Measurements from ENCODE around the gene TOR4A.

- TF ChIP-seq CTCF (conservative IDR thresholded peaks at IDR 0.05; ENCODE audit: low read length) (no peak), EZH2phosphoT487 (IDR thresholded peaks at IDR 0.05; ENCODE audit: borderline replicate concordance, low read depth, low read length) (no peak)
Measured at GRCh38 chr9:137280474-137281344, 3.2 kb downstream of the TOR4A start.
